ENCODE measurements around the gene LAD1. TPM values are rescaled to one million over a fixed set of nuclear protein-coding genes. Genes with fewer than 3 reads are reported as not detected.

LAD1 gene
- total RNA-seq, 1 experiment from 2014 or later = 30.1 TPM

- H3K23me2 ChIP-seq (ENCODE audit: insufficient read length, low read depth, low read length, poor library complexity, severe bottlenecking) = no peaks in the 10 kb centered on the region
- no peaks in the 10 kb centered on the region for H4K20me1 ChIP-seq (ENCODE audit: control insufficient read depth, insufficient read depth, insufficient read length)
- H2BK120ac ChIP-seq (ENCODE audit: low read depth, low read length, poor library complexity, severe bottlenecking) = no peak overlapping the region
- TF ChIP-seq CTCF (conservative IDR thresholded peaks at IDR 0.05) = no peak
- H3K79me1 ChIP-seq (ENCODE audit: insufficient read depth, low read depth, low read length, poor library complexity, severe bottlenecking) = no peaks in the 10 kb centered on the region
- no peak overlapping the region for H3K56ac ChIP-seq (ENCODE audit: insufficient read length, low read depth, low read length)
- no peak overlapping the region for H3K4ac ChIP-seq (ENCODE audit: low read depth, low read length)
- Mint-ChIP-seq H3K27ac (no peak overlapping the region), H3K36me3 (ENCODE audit: insufficient read depth in 1 of 3, low read depth in 3 of 3) (no peaks in the 10 kb centered on the region), H3K27me3 (ENCODE audit: low read depth) (peaks cover 1% of the 10 kb centered on the region), H3K4me1 (peaks cover 13 to 23% of the 10 kb centered on the region in 2 experiments), H3K9me3 (no peaks in the 10 kb centered on the region), H3K4me3 (no peak overlapping the region)
- no peak for DNase-seq
- no CpG with 5 or more reads among the region's 7 CpGs for WGBS (ENCODE audit: extremely low coverage, insufficient read length, low lambda C conversion rate)
- no peaks in the 10 kb centered on the region for H3K27me3 ChIP-seq (ENCODE audit: insufficient read depth, low read length)
- no peaks in the 10 kb centered on the region for H3K4me1 ChIP-seq (ENCODE audit: insufficient read depth, low read length)
- H3K79me2 ChIP-seq (ENCODE audit: insufficient read depth, low read length) = no peaks in the 10 kb centered on the region
- no peak overlapping the region for H4K8ac ChIP-seq (replicated peaks; ENCODE audit: insufficient read length, low read depth, low read length)
- H3K4me2 ChIP-seq (ENCODE audit: insufficient read depth, insufficient read length, low read length) = no peak overlapping the region
- no peak overlapping the region for H3K18ac ChIP-seq (ENCODE audit: insufficient read length, low read depth, low read length)
- H4K91ac ChIP-seq (ENCODE audit: insufficient read length, low read depth, low read length) = no peak overlapping the region
- no peak overlapping the region for H2BK5ac ChIP-seq (ENCODE audit: insufficient read length, low read length)
- no peak overlapping the region for H2BK15ac ChIP-seq (ENCODE audit: low read depth, low read length)
- no peak overlapping the region for H3K9ac ChIP-seq (ENCODE audit: extremely low read depth, insufficient read length, low read length)
- H2AK5ac ChIP-seq (ENCODE audit: insufficient read length, low read length) = no peak overlapping the region
- no peak overlapping the region for H2AFZ ChIP-seq (ENCODE audit: low read length)
- no peak overlapping the region for H2BK20ac ChIP-seq (ENCODE audit: low read depth, low read length, poor library complexity, severe bottlenecking)
- no peak overlapping the region for H3T11ph ChIP-seq (ENCODE audit: low read length)
- H2BK12ac ChIP-seq (ENCODE audit: insufficient read length, low read depth, low read length) = no peak overlapping the region
- H3K9me3 ChIP-seq (ENCODE audit: control insufficient read depth, low read depth, low read length) = no peaks in the 10 kb centered on the region
- H3K27ac ChIP-seq (ENCODE audit: insufficient read length, low read depth, low read length) = no peak overlapping the region
- no peak overlapping the region for H3K14ac ChIP-seq (ENCODE audit: insufficient read depth, low read length)
- H4K5ac ChIP-seq (ENCODE audit: insufficient read length, low read depth, low read length) = no peak overlapping the region
- H3K23ac ChIP-seq (ENCODE audit: insufficient read length, low read depth, low read length) = no peak overlapping the region
Observed at GRCh38 chr1:201360486-201360885, 38.6 kb downstream of the LAD1 start.
